ENCODE results near the gene NR1I3.

DNA sequence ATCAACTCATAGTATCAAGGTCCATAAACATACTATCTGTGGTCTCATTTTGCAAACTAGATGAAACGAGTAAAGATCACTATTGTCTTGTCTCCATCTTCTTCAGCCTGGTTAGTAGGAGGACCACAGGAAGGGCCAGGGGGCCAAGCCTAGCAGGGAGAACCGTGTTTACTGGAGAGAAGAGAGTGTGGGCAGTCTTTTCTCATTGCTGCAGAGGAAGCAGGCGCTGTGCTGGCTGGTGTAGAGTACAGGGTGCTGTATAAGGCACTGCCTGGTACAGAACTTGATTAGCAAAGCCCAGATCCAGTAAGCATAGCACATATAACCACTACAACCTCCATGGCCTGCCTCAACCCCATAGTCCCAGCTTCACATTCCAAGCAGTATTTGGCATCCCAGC, 50.7 kb downstream of the NR1I3 start:
- TF ChIP-seq CTCF (IDR thresholded peaks at IDR 0.05; ENCODE audit: low read depth, low read length), result no peak
- no peak for TF ChIP-seq POLR2A (IDR thresholded peaks at IDR 0.05; ENCODE audit: extremely low read depth, insufficient read length)
